HG03575 (cell line): ENCODE data around the gene CPSF2.

ENCODE experiments used
- ATAC-seq: cut with Tn5 transposase; IDR thresholded peaks from one replicate; pipeline ENCODE4 v1.9.1; 2021; ENCODE audit not compliant: unreplicated experiment, insufficient number of reproducible peaks, low FRiP score; ENCODE audit errors: extremely low read depth

CPSF2 gene

DNA sequence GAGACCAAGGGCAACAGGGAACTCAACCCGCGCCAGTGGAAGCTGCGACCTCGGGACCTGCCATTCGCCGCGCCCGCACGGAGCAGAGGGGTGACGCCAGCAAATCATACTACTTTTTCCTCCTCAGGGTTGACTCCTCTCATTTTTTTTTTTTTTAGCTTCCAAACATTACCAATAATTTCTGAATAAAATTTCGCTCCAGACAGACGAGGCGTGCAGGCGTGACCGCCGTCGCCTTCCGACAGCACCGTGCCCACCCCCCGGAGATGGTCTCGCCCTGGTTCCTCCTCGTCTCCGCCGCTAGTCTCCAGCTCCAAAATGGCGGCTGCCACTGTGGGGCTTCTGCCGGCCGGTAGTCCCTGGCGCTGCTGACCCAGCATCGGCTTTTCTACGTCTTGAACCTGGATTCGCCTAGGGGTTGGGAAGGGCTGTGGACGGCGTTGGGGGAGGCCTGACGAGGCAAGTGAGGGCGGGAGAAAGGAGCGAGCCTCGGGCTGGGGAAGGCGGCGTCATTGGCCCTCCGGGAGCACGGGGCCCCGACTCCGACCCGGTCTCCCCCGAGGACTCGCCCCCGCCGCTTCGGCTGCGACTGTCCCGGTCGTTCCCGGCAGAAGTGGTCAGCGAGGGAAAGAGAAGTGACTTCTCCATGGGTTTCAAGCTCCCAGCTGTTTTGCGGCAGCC is at the start of gene CPSF2, which contains the start of gene NDUFB1:
Gene CPSF2, plus strand, starts transcription at position 300 of the 681 bp plus-strand sequence. CDS start 9,016 bp downstream, outside the sequence.
Gene NDUFB1, minus strand, starts transcription at position 37 of the 681 bp plus-strand sequence. CDS start 4,069 bp downstream, outside the sequence.
- ATAC-seq, result peak; percentile 82

DNA sequence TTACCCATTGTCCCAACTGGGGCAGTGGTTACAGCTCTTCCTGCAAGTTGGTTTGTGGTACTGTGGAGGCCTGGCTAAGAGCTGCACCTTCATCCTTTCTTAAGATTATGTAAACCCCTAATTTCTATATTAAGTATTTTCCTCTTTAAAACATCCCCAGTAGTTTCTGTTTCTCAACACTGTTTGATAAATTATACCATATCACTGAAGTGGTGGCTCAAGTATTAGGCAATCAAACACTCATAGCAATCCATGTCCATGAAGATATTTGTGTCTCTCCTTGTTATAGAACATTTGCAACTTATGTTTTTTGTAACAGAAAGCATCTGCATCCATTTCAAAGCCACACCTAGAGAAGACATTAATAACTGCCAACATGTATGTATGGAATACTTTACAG is 47.2 kb upstream of the CPSF2 start:
- no peak for ATAC-seq

DNA sequence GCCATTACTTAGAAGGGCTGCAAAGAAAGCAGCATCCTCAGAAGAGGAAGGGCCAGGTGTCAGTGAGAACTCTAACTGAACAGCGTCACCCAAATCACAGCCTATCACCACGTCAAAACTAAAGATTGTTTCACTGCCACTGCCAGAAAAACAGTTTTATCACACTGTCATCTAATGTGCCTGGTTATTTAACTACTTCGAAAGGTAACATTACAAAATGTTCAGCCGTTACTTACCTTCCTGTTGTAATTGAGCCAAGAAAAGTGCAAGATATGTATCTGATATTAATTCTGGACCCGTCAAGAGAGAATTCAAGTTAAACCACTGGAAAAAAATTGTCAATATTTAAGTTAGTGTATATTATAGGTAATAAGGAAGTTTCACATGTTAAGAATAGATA is 33.3 kb upstream of the CPSF2 start:
- ATAC-seq, result no peak

DNA sequence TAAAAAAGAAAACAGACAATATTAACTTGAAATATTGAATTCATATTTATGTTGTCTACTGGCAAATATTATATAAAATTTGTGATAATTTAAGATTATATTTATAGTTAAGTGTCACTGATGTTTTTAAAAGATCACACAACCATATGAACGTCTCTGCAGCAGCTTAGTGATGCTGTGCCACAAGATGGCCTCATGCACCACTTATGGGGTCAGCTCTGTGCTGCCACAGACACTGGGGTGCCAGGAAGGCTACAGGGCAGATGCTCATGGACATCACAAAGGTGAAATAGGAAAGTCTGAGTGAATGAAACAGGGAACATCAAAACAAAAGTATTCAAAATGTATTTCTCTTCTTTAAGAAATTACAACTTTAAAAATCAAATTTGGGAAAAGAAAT is 28.4 kb upstream of the CPSF2 start:
- no peak for ATAC-seq

DNA sequence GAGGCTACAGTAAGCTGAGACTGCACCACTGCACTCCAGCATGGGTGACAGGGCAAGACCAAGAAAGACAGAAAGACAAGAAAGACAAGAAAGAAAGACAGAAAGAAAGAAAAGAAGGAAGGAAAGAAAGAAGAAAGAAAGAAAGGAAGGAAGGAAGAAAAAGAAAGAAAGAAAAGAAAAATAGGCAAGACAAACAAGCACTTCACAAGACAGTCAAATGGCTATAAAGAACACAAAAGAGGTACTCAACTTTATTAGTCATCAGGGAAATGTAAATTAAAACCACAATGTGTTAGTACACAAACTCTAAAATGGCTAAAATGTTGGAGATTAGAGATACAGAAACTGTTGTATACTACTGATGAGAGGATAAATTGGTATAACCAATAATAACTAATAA is 22.0 kb upstream of the CPSF2 start:
- ATAC-seq, result no peak

DNA sequence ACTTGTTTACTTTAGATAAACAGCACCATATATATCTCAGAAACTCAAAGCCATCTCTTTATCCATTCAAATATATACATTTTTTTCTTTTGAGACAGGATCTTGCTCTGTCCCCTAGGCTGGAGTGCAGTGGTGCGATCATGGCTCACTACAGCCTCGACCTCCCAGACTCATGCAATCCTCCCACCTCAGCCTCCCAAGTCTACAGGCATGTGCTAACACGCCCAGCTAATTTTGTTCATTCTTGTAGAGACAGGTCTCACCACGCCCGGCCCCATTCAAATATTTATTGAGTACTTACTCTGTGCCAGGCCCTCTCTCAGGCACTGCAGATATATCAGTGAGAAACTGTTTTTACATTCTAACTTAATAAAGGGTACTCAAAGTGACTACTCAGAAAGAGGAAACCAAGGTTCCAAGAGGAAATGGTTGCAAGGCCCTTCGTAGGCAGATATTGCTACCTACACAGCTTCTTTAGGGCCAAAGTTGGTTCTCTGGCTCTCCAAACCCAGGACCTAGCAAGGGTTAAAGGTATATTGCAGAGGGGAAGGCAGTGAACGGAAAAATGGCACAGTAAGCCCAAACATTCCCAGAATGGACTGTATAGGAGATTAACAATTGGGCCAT is 18.3 kb upstream of the CPSF2 start:
- no peak for ATAC-seq

DNA sequence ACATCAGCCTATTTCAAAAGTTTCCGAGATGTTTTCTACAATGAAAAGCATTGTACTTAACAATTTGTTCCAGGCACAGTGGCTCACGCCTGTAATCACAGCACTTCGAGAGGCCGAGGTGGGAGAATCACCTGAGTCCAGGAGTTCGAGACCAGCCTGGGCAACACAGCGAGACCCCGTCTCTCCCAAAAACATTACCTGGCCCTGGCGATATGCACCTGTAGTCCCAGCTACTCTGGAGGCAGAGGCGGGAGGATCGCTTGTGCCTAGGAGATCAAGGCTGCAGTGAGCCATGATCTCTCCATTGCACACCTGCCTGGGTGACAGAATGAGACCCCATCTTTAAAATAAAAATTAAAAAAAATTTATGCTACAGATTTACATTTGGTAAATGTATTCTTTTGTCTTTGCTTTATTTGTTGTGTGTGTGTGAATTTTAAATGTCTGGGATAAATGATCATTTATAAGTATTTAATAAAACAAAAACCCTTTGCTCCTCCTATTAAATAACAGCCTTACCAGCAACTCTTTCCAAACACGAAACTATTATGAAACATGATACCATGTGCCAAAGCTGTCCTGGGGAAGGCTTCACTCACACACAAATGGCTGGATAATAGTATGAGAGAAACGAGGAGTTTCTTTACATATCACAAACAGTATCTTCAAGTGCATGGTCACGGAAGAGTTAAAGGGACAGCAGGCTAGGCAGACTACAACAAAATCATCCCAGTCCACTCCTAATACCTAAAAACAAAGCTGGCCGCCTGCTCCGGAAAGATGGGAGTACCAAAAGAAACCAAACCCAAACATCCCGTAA is 16.5 kb upstream of the CPSF2 start:
- ATAC-seq, result no peak

DNA sequence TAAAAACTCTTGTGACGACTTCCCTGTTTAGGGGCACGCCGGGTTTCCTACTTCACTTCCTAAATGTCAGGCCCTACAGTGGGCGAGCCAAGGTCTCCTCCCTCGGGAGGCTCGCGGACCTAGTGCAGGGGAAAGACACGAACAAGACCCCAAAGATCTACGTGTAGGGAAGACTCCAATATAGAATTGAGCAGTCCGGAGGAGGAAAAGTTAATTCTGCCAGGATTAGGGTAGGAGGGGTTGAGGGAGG is 16.0 kb upstream of the CPSF2 start:
- no peak for ATAC-seq

DNA sequence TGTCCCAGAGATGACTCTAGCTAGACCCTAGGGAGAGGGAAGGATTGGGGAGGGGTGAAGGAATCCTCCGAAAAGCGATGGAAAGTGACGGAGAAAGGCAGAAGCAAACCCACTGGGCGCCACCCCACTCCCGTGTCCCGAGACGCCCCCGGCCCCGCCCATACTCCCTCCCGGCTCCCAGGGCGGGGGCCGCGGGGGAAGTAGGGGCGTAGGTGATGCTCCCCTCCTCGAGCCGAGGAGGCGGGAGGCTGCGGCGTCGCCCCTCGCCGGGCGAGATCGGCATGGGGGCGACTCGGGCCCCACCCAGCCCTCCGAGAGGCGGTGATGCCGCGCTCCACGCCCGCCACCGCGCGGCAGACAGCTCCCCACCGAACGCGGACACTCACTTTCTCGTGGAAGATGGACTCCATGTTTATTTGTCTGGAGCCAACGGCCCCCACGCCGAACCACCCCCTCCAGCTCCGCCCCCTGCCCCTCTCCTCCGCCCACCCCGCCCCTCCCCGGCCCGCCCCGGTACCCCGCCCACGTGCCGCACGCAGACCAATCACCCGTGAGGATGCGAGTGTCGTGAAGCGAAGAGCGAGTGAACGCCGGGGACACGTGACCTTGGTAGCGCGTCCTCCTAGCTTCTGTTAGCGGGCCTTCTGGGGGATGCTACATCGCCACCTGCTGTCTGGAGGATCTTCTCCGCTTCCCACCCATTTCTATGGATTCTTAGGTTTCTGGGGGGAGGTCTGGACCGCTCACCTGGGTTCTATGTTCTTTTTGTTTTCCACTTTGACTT is 15.4 kb upstream of the CPSF2 start, which contains the start of gene ATXN3:
Gene ATXN3, minus strand, starts transcription at position 440 of the 784 bp plus-strand sequence. Its CDS starts 30 bp downstream, at position 410.
- ATAC-seq, result no peak

DNA sequence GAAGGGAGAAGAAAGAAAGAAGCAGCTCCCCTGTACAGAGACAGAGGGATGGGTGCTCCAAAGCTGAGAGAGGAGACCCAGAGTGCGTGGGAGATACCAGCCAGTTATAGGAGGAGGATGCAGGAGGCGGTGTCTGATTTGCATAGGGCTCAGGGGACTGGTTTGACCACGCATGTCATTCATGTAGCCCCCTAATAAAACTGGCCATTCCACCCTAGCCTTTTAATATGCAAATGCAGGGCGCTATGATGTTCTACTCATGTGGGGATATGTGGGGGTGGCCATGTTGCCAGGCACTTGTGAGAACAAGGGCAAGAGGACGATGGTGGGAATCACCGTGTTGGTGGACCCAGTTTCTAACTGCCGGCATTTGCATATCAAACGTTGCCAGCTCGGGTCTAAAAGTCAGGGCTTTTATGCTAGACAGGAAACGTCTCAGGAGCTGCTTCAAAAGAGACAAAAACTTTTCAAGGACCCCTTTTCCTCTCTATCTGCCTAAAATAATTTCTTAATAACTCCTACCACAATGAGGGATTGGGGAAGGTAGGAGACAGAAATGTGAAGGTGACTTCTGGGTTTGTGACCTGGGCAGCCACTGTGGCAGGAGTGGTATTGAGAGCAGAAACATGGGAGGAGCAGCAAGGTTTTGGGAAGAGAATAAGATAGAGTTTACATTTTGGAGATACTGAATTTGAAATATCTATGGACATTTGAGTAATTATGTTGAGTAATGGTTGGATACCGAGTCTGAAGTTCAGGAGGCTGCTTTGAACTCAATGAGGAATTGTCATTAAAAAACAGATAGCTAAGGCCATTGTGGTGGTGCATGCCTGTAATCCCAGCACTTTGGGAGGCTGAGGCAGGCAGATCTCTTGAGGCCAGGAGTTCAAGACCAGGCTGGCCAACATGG is 13.2 kb upstream of the CPSF2 start:
- ATAC-seq, result no peak

DNA sequence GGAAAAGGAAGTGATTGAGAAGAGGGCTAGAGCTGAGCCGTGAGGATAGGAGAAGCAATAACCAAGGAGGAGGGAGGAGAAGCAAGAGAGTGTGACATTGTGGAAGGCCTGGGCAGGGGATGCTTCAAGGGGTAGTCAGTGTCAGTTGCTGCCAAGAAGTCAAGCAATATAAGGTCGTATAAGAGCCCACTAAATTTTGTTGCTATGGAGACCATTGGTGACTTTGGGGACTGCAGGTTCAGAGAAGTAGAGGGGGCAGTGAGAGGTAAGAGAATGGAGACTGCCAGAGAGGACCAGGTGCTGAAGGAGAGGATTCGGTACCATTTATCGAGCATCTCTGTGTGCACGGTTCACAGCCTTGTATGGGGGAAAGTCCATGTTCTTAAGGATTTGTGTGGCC is 12.3 kb upstream of the CPSF2 start:
- ATAC-seq, result no peak

DNA sequence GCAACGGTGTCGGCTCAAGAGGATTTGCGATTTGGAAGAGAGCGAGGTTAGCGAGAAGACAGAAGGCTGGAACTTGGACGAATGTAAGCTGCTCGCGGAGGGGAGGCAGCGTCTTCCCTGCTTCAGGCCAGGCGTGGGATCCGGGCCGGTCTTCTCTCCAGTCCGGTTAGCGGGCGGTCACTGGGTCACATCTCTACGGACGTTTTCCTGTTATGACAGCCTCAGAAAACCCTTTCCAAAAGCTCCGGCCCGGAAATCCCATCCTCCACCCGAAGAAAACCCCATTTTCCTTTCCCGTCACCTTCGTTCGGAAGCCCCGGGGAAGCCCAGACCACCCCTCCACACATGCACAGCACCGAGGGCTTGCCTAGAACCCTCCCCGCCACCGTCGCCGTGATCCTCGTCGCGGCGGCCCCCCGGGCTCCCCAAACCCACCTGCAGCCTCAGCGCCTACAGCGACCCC is 531 bp upstream of the CPSF2 start:
- ATAC-seq, result no peak

DNA sequence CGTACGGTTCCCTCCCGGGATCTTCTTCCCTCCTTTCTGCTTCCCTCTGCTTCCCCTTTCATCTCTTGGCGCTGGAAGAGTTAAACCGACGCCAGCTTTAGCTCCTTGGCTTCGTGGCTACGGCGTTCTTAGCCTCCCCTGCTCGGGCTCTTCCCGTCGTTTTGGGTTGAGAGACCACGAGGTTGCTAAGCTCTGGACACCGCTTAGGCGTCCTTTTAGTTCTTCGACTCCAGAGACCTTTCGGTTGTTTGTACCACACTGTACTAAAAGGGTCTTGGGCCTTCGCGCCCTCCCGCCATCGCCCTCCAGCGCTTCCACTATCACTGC is 545 bp downstream of the CPSF2 start:
- ATAC-seq, result no peak

DNA sequence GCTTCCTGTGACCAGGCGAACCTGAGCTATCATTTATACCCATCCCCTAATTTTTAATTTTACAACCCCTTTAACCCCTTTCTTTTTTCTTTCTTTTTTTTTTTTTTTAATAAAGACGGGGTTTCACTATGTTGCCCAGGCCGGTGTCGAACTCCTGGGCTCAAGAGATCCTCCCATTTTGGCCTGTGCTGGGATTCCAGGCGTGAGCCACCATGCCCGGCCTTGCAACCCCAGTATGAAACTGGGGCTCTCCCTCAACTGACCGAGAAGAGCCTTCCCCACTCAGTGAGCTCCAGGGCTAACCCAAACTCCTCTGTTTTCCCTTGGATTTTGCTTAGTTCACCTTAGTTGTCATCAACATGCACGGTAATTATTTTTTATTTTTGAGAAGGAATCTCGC is 992 bp downstream of the CPSF2 start:
- no peak for ATAC-seq

DNA sequence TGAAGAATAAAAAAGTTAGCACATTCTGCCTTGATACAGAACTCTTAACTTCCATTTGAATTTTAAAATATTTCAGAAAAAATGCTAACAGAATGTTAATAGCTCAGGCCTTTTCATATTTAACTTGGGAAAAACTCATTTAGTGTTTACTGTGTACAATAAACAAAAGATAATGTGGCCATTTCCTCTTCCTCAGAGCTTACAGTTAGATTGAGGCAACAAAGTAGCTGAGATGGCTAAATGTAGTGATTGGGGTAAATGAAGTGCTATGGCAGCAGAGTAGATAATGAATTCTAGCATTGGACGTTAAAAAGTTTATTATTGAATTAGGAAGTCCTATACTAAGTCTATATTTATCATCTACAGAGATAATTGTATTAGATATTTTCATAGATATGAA is 12.7 kb downstream of the CPSF2 start:
- no peak for ATAC-seq

DNA sequence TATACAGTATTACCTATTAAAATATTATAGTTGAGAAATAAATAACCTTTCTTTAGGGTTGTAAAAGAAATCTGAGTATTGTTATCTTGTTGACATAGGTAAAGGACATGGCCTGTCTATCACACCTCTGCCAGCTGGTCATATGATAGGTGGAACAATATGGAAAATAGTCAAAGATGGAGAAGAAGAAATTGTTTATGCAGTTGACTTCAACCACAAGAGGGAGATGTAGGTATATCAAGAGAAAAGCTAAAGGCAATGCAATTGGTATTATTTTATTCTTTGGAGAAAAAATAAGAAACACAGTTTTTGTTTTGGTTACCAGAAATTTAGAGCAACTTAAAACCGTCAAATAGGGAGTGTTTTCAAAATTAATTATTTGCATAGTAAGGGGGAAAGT is 13.5 kb downstream of the CPSF2 start:
- ATAC-seq, result no peak

DNA sequence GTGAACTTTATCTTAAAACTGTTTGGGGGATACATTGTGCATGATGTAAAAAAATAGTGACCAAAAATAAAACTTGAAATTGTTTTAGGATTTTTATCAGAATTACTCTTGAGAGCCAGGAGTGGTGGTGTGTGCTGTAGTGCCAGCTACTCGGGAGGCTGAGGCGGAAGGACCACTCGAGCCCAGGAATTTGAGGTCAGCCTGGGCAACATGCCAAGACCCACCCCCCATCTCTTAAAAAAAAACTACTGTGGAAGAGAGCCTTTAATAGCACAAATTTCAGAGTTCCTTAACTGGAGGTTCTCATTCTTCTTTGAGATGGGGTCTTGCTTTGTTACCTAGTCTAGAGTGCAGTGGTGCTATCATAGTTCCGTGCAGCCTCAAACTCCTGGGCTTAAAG is 21.5 kb downstream of the CPSF2 start:
- no peak for ATAC-seq

DNA sequence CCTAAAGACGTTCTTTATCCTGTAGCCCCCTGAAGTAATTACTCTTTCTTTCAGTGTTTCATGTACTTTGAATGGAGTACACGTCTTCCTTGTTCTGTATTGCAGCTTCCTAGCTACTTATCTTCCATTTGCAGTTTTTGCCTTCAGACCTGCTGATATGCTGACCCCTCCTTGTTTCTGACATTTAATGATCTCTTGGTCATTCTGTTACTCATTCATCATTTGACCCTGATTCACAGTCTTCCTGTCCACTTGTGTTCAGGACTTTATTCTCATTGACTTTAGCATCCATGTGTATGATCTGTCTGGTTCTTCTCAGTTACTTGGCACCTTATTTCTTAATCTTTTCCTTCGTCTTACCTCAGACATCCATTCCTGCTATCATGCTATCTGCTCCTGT is 22.2 kb downstream of the CPSF2 start:
- ATAC-seq, result no peak
